ENCODE results near the gene EBLN2.

Gene EBLN2

DNA sequence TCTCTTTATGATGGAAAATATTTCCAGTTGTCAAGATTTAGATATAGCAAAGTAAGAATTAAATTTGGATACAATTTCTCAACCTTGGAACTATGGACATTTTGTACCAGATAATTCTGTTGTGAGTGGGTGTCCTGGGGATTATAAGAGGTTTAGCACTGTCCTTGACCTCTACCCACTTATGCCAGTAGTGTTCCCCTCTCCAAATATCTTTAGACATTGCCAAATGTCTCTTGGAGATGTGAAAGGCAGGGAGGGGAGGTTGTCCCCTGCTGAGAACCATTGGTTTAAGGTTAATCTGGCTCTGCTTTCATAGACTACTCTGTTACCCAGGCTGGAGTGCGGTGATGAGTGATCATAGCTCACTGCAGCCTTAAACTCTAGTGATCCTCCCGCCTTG, at the start of gene EBLN2:
EBLN2 (plus strand) TSS at position 244 of the 400 bp plus-strand sequence. CDS start 423 bp downstream, outside the sequence.
- TF ChIP-seq, protein P1, sequence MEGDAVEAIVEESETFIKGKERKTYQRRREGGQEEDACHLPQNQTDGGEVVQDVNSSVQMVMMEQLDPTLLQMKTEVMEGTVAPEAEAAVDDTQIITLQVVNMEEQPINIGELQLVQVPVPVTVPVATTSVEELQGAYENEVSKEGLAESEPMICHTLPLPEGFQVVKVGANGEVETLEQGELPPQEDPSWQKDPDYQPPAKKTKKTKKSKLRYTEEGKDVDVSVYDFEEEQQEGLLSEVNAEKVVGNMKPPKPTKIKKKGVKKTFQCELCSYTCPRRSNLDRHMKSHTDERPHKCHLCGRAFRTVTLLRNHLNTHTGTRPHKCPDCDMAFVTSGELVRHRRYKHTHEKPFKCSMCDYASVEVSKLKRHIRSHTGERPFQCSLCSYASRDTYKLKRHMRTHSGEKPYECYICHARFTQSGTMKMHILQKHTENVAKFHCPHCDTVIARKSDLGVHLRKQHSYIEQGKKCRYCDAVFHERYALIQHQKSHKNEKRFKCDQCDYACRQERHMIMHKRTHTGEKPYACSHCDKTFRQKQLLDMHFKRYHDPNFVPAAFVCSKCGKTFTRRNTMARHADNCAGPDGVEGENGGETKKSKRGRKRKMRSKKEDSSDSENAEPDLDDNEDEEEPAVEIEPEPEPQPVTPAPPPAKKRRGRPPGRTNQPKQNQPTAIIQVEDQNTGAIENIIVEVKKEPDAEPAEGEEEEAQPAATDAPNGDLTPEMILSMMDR (IDR thresholded peaks at IDR 0.05), result no peak

DNA sequence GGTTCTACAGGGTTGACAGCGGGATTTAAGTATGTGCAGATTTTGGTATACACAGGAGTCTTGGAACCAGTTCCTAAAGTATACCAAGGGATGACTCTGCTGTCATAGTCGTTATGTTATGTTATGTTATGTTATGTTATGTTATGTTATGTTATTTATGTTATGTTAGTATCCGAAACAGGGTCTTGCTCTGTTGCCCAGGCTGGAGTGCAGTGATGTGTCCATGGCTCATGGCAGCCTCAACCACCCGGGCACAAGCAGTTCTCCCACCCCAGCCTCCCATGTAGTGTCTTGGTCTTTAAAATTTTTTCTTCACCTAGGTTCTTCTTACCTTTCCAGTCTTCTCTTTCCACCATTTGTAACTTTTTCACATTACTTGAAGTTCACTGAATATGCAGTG, 43.2 kb upstream of the EBLN2 start:
- TF ChIP-seq, protein P1 (IDR thresholded peaks at IDR 0.05), result no peak

DNA sequence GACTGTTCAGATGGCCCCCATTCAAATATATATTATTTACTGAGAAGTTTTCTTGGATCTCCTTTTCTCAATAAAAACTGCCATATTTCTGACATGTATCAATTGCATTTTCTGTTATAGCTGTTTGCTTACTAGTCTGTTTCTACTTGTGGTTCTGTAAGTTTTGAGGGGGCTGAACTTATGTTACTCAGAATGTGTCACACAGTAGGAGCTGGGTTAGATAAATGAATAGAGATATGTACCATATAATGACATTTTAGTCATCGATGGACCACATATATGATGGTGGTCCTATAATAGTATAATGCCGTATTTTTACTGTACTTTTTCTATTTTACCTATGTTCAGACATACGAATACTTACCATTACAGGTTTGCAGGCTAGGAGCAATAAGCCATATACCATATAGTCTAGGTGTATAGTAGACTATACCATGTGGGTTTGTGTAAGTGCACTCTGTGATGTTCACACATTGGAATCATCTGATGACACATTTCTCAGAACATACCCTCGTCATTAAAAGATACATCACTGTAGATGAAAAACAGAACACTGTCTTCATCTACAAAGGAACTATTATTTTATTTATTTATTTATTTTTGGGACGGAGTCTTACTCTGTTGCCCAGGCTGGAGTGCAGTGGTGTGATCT, 42.5 kb upstream of the EBLN2 start:
- TF ChIP-seq, protein P1 (IDR thresholded peaks at IDR 0.05), result no peak

DNA sequence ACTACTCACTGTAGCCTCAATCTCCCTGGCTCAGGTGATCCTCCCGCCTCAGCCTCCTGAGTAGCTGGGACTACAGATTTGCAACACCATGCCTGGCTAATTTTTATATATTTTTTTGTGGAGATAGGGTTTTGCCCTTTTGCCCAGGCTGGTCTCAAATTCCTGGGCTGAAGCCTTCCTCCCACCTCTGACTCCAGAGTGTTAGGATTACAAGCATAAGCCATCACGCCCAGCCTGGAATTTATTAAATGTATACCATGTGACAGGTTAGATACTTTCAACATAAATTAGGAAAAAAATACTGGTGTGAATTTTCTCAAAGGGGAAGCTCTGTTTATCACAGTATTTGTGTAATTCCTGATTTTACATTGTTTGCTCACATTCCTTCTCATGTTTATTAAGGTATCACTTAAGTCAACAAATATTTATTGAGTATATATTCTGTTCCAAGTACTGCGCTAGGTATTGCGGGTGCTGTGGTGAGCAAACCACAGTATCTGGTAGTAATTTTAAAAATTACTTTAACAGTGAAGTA, 40.1 kb upstream of the EBLN2 start:
- TF ChIP-seq, protein P1 (IDR thresholded peaks at IDR 0.05), result no peak

DNA sequence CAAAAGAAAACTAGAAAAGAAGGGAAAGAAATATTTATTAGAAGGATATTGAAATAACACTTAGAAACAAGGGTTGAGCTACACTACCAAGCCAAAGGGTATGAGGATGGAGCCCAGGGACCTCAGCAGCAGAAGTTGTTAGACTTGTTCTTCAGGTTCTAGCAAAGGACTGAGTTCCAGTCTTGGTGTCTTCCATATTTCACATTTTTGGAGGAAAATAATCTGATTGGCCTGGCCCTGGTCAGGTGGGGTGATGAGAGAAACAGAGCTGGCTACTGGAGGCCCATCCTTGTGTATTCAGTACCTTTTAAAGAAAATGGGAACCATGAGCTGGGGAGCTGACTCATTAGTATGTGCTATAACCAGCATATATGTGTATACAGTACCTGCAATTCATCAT, 36.6 kb upstream of the EBLN2 start:
- TF ChIP-seq, protein P1 (IDR thresholded peaks at IDR 0.05), result no peak

DNA sequence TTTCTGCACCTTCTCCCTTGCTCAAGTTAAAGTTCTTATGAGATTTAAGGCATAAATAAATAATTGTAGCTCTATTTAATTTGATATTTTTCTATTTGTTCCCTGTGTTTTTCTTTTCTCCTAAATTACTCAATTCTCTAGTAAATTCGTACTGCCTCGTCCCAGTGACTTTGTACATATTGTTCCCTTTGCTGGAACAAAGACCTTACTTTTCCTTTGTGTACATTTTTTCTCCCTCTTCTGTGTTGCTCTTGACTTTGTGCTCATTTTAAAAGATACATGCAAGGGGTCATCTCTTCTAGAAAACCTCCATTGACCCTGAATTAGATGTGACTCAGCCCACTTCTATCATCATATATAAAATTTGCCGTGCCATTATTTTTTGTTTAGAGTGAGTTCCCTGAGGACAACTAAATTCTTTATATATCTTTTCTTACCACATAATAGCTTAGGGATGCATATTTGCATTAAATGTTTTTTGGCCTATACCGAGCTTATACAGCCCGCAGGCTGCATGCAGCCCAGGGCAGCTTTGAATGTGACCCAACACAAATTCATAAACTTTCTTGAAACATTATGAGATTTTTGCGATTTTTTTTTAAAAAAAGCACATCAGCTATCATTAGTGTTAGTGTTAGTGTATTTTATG, 35.2 kb upstream of the EBLN2 start:
- TF ChIP-seq, protein P1 (IDR thresholded peaks at IDR 0.05), result no peak

DNA sequence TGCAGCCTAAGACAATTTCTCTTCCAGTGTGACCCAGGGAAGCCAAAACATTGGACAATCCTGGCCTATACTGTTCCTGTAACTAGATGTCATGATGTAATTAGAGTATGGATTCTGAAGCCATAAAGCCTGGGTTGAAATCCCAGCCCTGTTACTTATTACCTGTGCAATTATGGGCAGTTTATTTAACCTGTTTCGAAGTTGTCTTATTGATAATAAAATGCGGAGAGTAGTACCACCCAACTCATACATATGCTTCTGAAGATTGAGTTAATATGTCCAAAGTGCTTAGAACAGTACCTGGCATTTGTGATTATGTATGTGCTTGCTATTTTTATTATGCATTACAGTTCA, 34.7 kb upstream of the EBLN2 start:
- TF ChIP-seq, protein P1 (IDR thresholded peaks at IDR 0.05), result no peak

All from LNCAP (cell line).